Upper lobe of right lung (tissue), 1 donor: ENCODE results near the gene HOXC9. TPM values are rescaled to one million over a fixed set of nuclear protein-coding genes. Genes with fewer than 3 reads are reported as not detected.

ENCODE experiments used
- ATAC-seq: fragments of 200-7000 bp; cut with Tn5 transposase; one replicate; pipeline ENCODE4 v1.9.1; 2020; ENCODE audit warnings: mild to moderate bottlenecking, moderate library complexity
- DNase-seq: peaks from one replicate; pipeline ENCODE4 v3.0.0-alpha.2; 2020
- H3K27ac ChIP-seq: fragments of 200-600 bp; one replicate; pipeline ENCODE4 v1.8.0; 2022
- H3K27me3 ChIP-seq: fragments of 200-600 bp; one replicate; pipeline ENCODE4 v1.8.0; 2022; ENCODE audit warnings: mild to moderate bottlenecking
- H3K36me3 ChIP-seq: fragments of 200-600 bp; one replicate; pipeline ENCODE4 v1.8.0; 2022
- H3K4me1 ChIP-seq: fragments of 200-600 bp; one replicate; pipeline ENCODE4 v1.8.0; 2022
- H3K4me3 ChIP-seq: fragments of 200-600 bp; one replicate; pipeline ENCODE4 v1.8.0; 2022; ENCODE audit warnings: mild to moderate bottlenecking
- H3K9me3 ChIP-seq: fragments of 200-600 bp; one replicate; pipeline ENCODE4 v1.8.0; 2022
- CTCF ChIP-seq: fragments of 200-600 bp; IDR thresholded peaks from one replicate; pipeline ENCODE4 v1.8.0; 2022; ENCODE audit warnings: antibody characterized with exemption
- intact Hi-C: fragments of 100-400 bp; cut with DNase I; formaldehyde crosslinking; loops from one replicate; pipeline ENCODE4 v1.11.0; 2022
- total RNA-seq: library from RNA; stranded (reverse); fragmentation: NEBNext Ultra II Directional; extraction: Animal tissue kit (Norgen Biotek cat#: 25700); gene quantifications from one replicate; pipeline ENCODE4 v1.2.1, GENCODE V29; 2021
- donor health status: DM: no; HTN: yes; CAD: no; lungs with severe emphysema.

HOXC9 gene
- total RNA-seq, 1 donor from 2014 or later, result 0.61 TPM

GRCh38 chr12:53983950-53984572, 15.9 kb upstream of the HOXC9 start:
- H3K36me3 ChIP-seq, result no peaks in the 10 kb centered on the region
- DNase-seq (peak; percentile 52), ATAC-seq (no peak)
- no peak overlapping the region for H3K4me3 ChIP-seq
- peaks cover 9% of the 10 kb centered on the region for H3K4me1 ChIP-seq
- H3K27ac ChIP-seq, result no peak overlapping the region
- intact Hi-C loops, result no loop called here
- TF ChIP-seq CTCF, result no peak
- peaks cover 99% of the 10 kb centered on the region for H3K27me3 ChIP-seq
- H3K9me3 ChIP-seq, result no peaks in the 10 kb centered on the region

GRCh38 chr12:53984901-53985691, 14.9 kb upstream of the HOXC9 start, which contains the start of gene HOXC10:
Gene HOXC10, plus strand, starts transcription at chr12:53985146. Its CDS starts 114 bp downstream, at chr12:53985260.
- TF ChIP-seq CTCF, result peak; percentile 31
- peaks cover 100% of the 10 kb centered on the region for H3K27me3 ChIP-seq
- peak; percentile 55 for ATAC-seq
- H3K36me3 ChIP-seq, result no peaks in the 10 kb centered on the region
- peaks cover 15% of the 10 kb centered on the region for H3K4me1 ChIP-seq
- no peaks in the 10 kb centered on the region for H3K9me3 ChIP-seq
- peak; percentile 75 for DNase-seq
- no peak within 1 kb of the TSS for H3K4me3 ChIP-seq
- intact Hi-C loops, result no loop called here
- no peak within 1 kb of the TSS for H3K27ac ChIP-seq

GRCh38 chr12:53985692-53985993, 14.3 kb upstream of the HOXC9 start:
- TF ChIP-seq CTCF, result no peak
- DNase-seq, result no peak
- H3K9me3 ChIP-seq, result no peaks in the 10 kb centered on the region
- peaks cover 100% of the 10 kb centered on the region for H3K27me3 ChIP-seq
- no peaks in the 10 kb centered on the region for H3K36me3 ChIP-seq
- H3K27ac ChIP-seq, result no peak overlapping the region
- peaks cover 15% of the 10 kb centered on the region for H3K4me1 ChIP-seq
- ATAC-seq, result no peak
- intact Hi-C loops, result no loop called here
- H3K4me3 ChIP-seq, result no peak overlapping the region

GRCh38 chr12:53985994-53986685, 13.8 kb upstream of the HOXC9 start:
- DNase-seq (peak; percentile 58), ATAC-seq (peak; percentile 32)
- peaks cover 15% of the 10 kb centered on the region for H3K4me1 ChIP-seq
- H3K9me3 ChIP-seq, result no peaks in the 10 kb centered on the region
- no peak overlapping the region for H3K27ac ChIP-seq
- H3K27me3 ChIP-seq, result peaks cover 100% of the 10 kb centered on the region
- no peak for TF ChIP-seq CTCF
- H3K4me3 ChIP-seq, result no peak overlapping the region
- no peaks in the 10 kb centered on the region for H3K36me3 ChIP-seq
- intact Hi-C loops, result no loop called here

GRCh38 chr12:53986686-53987483, 13.1 kb upstream of the HOXC9 start:
- intact Hi-C loops, result no loop called here
- ATAC-seq (no peak), DNase-seq (no peak)
- Histone ChIP-seq H3K4me3 (no peak overlapping the region), H3K4me1 (peaks cover 15% of the 10 kb centered on the region), H3K27me3 (peaks cover 100% of the 10 kb centered on the region), H3K9me3 (no peaks in the 10 kb centered on the region), H3K27ac (no peak overlapping the region), H3K36me3 (no peaks in the 10 kb centered on the region)
- no peak for TF ChIP-seq CTCF
